Endothelial cell of umbilical vein (primary cell): ENCODE measurements around the gene FOLR2. TPM values are rescaled to one million over a fixed set of nuclear protein-coding genes. Genes with fewer than 3 reads are reported as not detected.

Experiments
- BruUV-seq: library from RNA; stranded (reverse); fragments of 400-500 nt; replicated peaks from 2 replicates; lab custom pipeline; 2021; lab: Mats Ljungman, UMichigan
- CTCF ChIA-PET: fragments of 300-600, 350-600 bp; sonication (Branson Sonifier 250); formaldehyde crosslinking; loops from one replicate; lab custom pipeline; 2021; ENCODE audit warnings: antibody characterized with exemption, inconsistent platforms; lab: Charles Lee
- POLR2A ChIA-PET: fragments of 300-600, 350-600 bp; sonication (Branson Sonifier 250); formaldehyde crosslinking; loops from one replicate; lab custom pipeline; 2021; ENCODE audit warnings: antibody characterized with exemption, inconsistent platforms; lab: Charles Lee
- DNase-seq: peaks from one replicate; pipeline ENCODE4 v3.0.0-alpha.2; 2011; ENCODE audit warnings: low read depth, low spot score
- FAIRE-seq: peaks from 2 replicates; lab custom pipeline; 2011; peaks lifted over from hg19 to GRCh38; lab: Jason Lieb, UNC
- H2AFZ ChIP-seq: 2 replicates; pipeline ENCODE4 v1.6.0; 2012; ENCODE audit warnings: low read depth, low read length, control low read depth, inconsistent platforms
- H3K27ac ChIP-seq: 2 replicates; pipeline ENCODE4 v1.5.1; 2011; ENCODE audit warnings: low read depth, mild to moderate bottlenecking, control low read depth, low read length, moderate library complexity; ENCODE audit not compliant: insufficient read depth
- H3K27me3 ChIP-seq, 2 experiments: 2 replicates each; pipeline versions ENCODE4 v1.6.0 to v1.6.1; 2011; ENCODE audit warnings: low read length in 2 of 2, mixed read lengths in 1 of 2; ENCODE audit not compliant: control insufficient read depth in 2 of 2, insufficient read depth in 2 of 2
- H3K36me3 ChIP-seq, 2 experiments: 2 replicates in 1 of 2; 3 replicates in 1 of 2; pipeline ENCODE4 v1.5.1; 2011; ENCODE audit warnings: low read length in 2 of 2, mild to moderate bottlenecking in 1 of 2, moderate library complexity in 1 of 2; ENCODE audit not compliant: control insufficient read depth in 2 of 2, insufficient read depth in 2 of 2; ENCODE audit errors: extremely low read depth in 1 of 2
- H3K4me1 ChIP-seq: 3 replicates; pipeline ENCODE4 v1.5.1; 2011; ENCODE audit warnings: mild to moderate bottlenecking, low read length; ENCODE audit not compliant: control insufficient read depth, insufficient read depth; ENCODE audit errors: extremely low read depth
- H3K4me2 ChIP-seq: 2 replicates; pipeline ENCODE4 v1.6.1; 2011; ENCODE audit warnings: low read length, control low read depth, mixed read lengths; ENCODE audit not compliant: insufficient read depth
- H3K4me3 ChIP-seq, 3 experiments: fragments of 200-600 bp in 1 of 3; sonication (generic), shearing (Covaris generic) in 1 of 3; replicated peaks in 1 of 3; 2 replicates each; pipeline ENCODE4 v1.5.1; 2011 to 2016; ENCODE audit warnings: control low read depth in 3 of 3, low read length in 3 of 3, mild to moderate bottlenecking in 2 of 3, inconsistent platforms in 1 of 3, low read depth in 1 of 3, moderate library complexity in 1 of 3; ENCODE audit not compliant: insufficient read depth in 1 of 3
- H3K79me2 ChIP-seq: 2 replicates; pipeline ENCODE4 v1.6.0; 2012; ENCODE audit warnings: low read length, inconsistent platforms; ENCODE audit not compliant: control insufficient read depth, insufficient read depth
- H3K9ac ChIP-seq: replicated peaks from 2 replicates; pipeline ENCODE3; 2011; ENCODE audit warnings: low read length, control low read depth; ENCODE audit not compliant: insufficient read depth; ENCODE audit errors: extremely low read depth
- H3K9me1 ChIP-seq: replicated peaks from 3 replicates; pipeline ENCODE4 v1.6.0; 2011; ENCODE audit warnings: mild to moderate bottlenecking, low read length; ENCODE audit not compliant: control insufficient read depth, insufficient read depth; ENCODE audit errors: extremely low read depth
- H3K9me3 ChIP-seq: replicated peaks from 2 replicates; pipeline ENCODE4 v1.5.1; 2012; ENCODE audit warnings: low read length, inconsistent platforms; ENCODE audit not compliant: control insufficient read depth, insufficient read depth
- H4K20me1 ChIP-seq: replicated peaks from 2 replicates; pipeline ENCODE3; 2011; ENCODE audit warnings: mild to moderate bottlenecking, low read length; ENCODE audit not compliant: control insufficient read depth, insufficient read depth; ENCODE audit errors: extremely low read depth
- EZH2 ChIP-seq: IDR thresholded peaks from 2 replicates; pipeline ENCODE4 v1.6.1; 2012; ENCODE audit warnings: borderline replicate concordance, low read depth, mild to moderate bottlenecking, moderate library complexity, low read length, inconsistent platforms; ENCODE audit not compliant: severe bottlenecking
- FOS ChIP-seq: IDR thresholded peaks from 2 replicates; pipeline ENCODE4 v1.6.1; 2011; ENCODE audit warnings: mild to moderate bottlenecking, low read length, moderate library complexity, borderline replicate concordance; ENCODE audit not compliant: insufficient read depth
- GATA2 ChIP-seq: IDR thresholded peaks from 2 replicates; pipeline ENCODE4 v1.7.0; 2011; ENCODE audit warnings: low read depth, mild to moderate bottlenecking, moderate library complexity, mixed read lengths, low read length; ENCODE audit not compliant: insufficient read length, insufficient read depth
- JUN ChIP-seq: IDR thresholded peaks from 2 replicates; pipeline ENCODE4 v1.6.1; 2011; ENCODE audit warnings: borderline replicate concordance, low read depth; ENCODE audit not compliant: insufficient read length, insufficient read depth
- MYC ChIP-seq: IDR thresholded peaks from one replicate; pipeline ENCODE4 v1.6.1; 2011; ENCODE audit warnings: mild to moderate bottlenecking, low read depth, low read length
- POLR2A ChIP-seq: IDR thresholded peaks from 2 replicates; pipeline ENCODE4 v1.6.1; 2012; ENCODE audit warnings: low read depth, mild to moderate bottlenecking, control low read depth, low read length
- POLR2AphosphoS5 ChIP-seq: IDR thresholded peaks from 2 replicates; pipeline ENCODE4 v1.6.1; 2012; ENCODE audit warnings: low read depth, mild to moderate bottlenecking, control low read depth, low read length, moderate library complexity; ENCODE audit not compliant: insufficient read depth
- dilution Hi-C: fragments of 300-500 bp; cut with MboI; formaldehyde crosslinking; loops from one replicate; pipeline ENCODE4 v1.15.0; 2019; ENCODE audit warnings: low sequenced_read_pairs; ENCODE audit not compliant: extremely low pct_ligation_motif_present
- intact Hi-C: fragments of 100-400 bp; cut with micrococcal nuclease; formaldehyde crosslinking; loops from one replicate; pipeline ENCODE4 v1.10.0; 2022
- polyA plus RNA-seq, 4 experiments: library from polyadenylated mRNA; depleted of rRNA in 3 of 4; stranded (reverse) in 3 of 4; unstranded in 1 of 4; fragments of >200 nt; gene quantifications; 2 replicates each; pipeline versions ENCODE4 v1.2.1 to v1.2.3, GENCODE V29; 2011 to 2012; ENCODE audit warnings: missing spikeins in 1 of 4
- total RNA-seq: library from RNA; stranded (reverse); gene quantifications from 2 replicates; pipeline ENCODE4 v1.2.3, GENCODE V29; 2021
- TF ChIP-seq, protein P1 (sequence below): IDR thresholded peaks from 2 replicates; pipeline ENCODE4 v1.6.1; 2011; ENCODE audit not compliant: insufficient read depth, insufficient read length
- TF ChIP-seq, protein P2 (sequence below), 2 donors: IDR thresholded peaks; 1 replicate in 1 of 2; 2 replicates in 1 of 2; pipeline ENCODE4 v1.5.1; 2011; ENCODE audit warnings: low read length in 2 of 2, mild to moderate bottlenecking in 2 of 2, moderate library complexity in 2 of 2, control low read depth in 1 of 2, inconsistent platforms in 1 of 2, low read depth in 1 of 2; ENCODE audit not compliant: insufficient read depth in 1 of 2; ENCODE audit errors: extremely low read depth in 1 of 2

Gene FOLR2
- total and polyA plus RNA-seq, 2 donors (not counting 3 experiments of a cell fraction or from before 2014, with no cell fraction given) = not detected

GRCh38 chr11:72259490-72259889 is 42.9 kb downstream of the FOLR2 start:
- dilution Hi-C loops (no loop called here), intact Hi-C loops (no loop called here)
- Histone ChIP-seq H3K4me1 (no peaks in the 10 kb centered on the region), H3K27me3 (peaks cover 13 to 17% of the 10 kb centered on the region in 2 experiments), H3K9me3 (no peaks in the 10 kb centered on the region), H3K4me2 (no peak overlapping the region), H3K36me3 (no peaks in the 10 kb centered on the region), H3K9ac (no peak overlapping the region), H3K79me2 (no peaks in the 10 kb centered on the region), H3K9me1 (no peaks in the 10 kb centered on the region), H4K20me1 (no peaks in the 10 kb centered on the region), H3K27ac (no peak overlapping the region), H2AFZ (no peak overlapping the region), H3K4me3 (no peak overlapping the region)
- no peak for FAIRE-seq
- POLR2A ChIA-PET = no interaction called here
- CTCF ChIA-PET = interaction anchor here (1.2 to 1.4 kb wide), 2 partner anchors 8 to 172 kb away, joined by 3 to 5 read pairs; no protein-coding TSS in a partner anchor
- BruUV-seq = no TSS peak
- TF ChIP-seq GATA2 = no peak
- no peak for TF ChIP-seq POLR2A
- TF ChIP-seq MYC = no peak
- no peak for TF ChIP-seq JUN
- TF ChIP-seq POLR2AphosphoS5 = no peak
- no peak for TF ChIP-seq FOS
- TF ChIP-seq, protein P1, sequence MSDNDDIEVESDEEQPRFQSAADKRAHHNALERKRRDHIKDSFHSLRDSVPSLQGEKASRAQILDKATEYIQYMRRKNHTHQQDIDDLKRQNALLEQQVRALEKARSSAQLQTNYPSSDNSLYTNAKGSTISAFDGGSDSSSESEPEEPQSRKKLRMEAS = no peak
- no peak for TF ChIP-seq EZH2
- TF ChIP-seq, protein P2, sequence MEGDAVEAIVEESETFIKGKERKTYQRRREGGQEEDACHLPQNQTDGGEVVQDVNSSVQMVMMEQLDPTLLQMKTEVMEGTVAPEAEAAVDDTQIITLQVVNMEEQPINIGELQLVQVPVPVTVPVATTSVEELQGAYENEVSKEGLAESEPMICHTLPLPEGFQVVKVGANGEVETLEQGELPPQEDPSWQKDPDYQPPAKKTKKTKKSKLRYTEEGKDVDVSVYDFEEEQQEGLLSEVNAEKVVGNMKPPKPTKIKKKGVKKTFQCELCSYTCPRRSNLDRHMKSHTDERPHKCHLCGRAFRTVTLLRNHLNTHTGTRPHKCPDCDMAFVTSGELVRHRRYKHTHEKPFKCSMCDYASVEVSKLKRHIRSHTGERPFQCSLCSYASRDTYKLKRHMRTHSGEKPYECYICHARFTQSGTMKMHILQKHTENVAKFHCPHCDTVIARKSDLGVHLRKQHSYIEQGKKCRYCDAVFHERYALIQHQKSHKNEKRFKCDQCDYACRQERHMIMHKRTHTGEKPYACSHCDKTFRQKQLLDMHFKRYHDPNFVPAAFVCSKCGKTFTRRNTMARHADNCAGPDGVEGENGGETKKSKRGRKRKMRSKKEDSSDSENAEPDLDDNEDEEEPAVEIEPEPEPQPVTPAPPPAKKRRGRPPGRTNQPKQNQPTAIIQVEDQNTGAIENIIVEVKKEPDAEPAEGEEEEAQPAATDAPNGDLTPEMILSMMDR (IDR thresholded peaks at IDR 0.05; ENCODE audit: extremely low read depth in 1 of 2, insufficient read depth in 1 of 2, low read depth in 1 of 2, low read length in 2 of 2) = no peak
- no peak for DNase-seq
